ENCODE measurements around the gene PHLDA3.

Gene PHLDA3

DNA sequence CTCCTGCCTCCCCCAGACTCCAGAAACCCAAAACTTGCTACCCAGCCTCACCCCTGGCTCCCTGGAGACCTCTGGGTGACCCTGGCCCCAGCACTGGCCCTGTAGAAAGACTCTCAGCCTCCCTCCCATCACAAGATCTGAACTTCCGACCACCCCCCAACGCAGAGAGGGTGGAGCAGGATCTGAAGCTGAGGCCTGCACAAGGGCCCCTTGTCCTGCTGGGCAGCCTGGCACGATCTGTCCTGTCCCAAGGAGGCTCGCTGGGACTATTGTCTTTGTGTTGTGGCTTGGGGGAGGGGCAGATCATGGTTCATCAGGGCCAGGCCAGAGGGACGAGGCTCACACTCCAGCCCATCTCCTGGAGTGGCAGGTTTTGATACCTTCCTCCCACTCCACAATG lies 20.0 kb downstream of the PHLDA3 start:
- Histone ChIP-seq H3K27ac (ENCODE audit: low read depth, low read length, poor library complexity, severe bottlenecking) (no peak overlapping the region), H2AFZ (ENCODE audit: low read length) (no peak overlapping the region), H3K27me3 (ENCODE audit: insufficient read depth, low read length) (no peaks in the 10 kb centered on the region), H3K36me3 (ENCODE audit: insufficient read depth, low read length) (no peaks in the 10 kb centered on the region), H3K79me2 (ENCODE audit: insufficient read depth, low read length) (no peaks in the 10 kb centered on the region), H3K9me3 (ENCODE audit: low read length) (no peaks in the 10 kb centered on the region), H3K4me1 (ENCODE audit: insufficient read depth, low read length, severe bottlenecking) (peaks cover 8% of the 10 kb centered on the region), H3K4me3 (ENCODE audit: low read depth, low read length, poor library complexity, severe bottlenecking) (no peak overlapping the region), H3K4me2 (ENCODE audit: low read length) (no peak overlapping the region), H3K9me2 (ENCODE audit: low read depth, low read length) (no peaks in the 10 kb centered on the region), H3F3A (ENCODE audit: insufficient read depth, low read length) (no peaks in the 10 kb centered on the region), H4K20me1 (ENCODE audit: insufficient read depth, low read length) (no peaks in the 10 kb centered on the region), H3K9ac (ENCODE audit: low read length) (no peak overlapping the region)
- TF ChIP-seq, protein P1, sequence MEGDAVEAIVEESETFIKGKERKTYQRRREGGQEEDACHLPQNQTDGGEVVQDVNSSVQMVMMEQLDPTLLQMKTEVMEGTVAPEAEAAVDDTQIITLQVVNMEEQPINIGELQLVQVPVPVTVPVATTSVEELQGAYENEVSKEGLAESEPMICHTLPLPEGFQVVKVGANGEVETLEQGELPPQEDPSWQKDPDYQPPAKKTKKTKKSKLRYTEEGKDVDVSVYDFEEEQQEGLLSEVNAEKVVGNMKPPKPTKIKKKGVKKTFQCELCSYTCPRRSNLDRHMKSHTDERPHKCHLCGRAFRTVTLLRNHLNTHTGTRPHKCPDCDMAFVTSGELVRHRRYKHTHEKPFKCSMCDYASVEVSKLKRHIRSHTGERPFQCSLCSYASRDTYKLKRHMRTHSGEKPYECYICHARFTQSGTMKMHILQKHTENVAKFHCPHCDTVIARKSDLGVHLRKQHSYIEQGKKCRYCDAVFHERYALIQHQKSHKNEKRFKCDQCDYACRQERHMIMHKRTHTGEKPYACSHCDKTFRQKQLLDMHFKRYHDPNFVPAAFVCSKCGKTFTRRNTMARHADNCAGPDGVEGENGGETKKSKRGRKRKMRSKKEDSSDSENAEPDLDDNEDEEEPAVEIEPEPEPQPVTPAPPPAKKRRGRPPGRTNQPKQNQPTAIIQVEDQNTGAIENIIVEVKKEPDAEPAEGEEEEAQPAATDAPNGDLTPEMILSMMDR (IDR thresholded peaks at IDR 0.05; ENCODE audit: low read length), result no peak
- TF ChIP-seq EZH2 (IDR thresholded peaks at IDR 0.05; ENCODE audit: borderline replicate concordance, low read length), result no peak

DNA sequence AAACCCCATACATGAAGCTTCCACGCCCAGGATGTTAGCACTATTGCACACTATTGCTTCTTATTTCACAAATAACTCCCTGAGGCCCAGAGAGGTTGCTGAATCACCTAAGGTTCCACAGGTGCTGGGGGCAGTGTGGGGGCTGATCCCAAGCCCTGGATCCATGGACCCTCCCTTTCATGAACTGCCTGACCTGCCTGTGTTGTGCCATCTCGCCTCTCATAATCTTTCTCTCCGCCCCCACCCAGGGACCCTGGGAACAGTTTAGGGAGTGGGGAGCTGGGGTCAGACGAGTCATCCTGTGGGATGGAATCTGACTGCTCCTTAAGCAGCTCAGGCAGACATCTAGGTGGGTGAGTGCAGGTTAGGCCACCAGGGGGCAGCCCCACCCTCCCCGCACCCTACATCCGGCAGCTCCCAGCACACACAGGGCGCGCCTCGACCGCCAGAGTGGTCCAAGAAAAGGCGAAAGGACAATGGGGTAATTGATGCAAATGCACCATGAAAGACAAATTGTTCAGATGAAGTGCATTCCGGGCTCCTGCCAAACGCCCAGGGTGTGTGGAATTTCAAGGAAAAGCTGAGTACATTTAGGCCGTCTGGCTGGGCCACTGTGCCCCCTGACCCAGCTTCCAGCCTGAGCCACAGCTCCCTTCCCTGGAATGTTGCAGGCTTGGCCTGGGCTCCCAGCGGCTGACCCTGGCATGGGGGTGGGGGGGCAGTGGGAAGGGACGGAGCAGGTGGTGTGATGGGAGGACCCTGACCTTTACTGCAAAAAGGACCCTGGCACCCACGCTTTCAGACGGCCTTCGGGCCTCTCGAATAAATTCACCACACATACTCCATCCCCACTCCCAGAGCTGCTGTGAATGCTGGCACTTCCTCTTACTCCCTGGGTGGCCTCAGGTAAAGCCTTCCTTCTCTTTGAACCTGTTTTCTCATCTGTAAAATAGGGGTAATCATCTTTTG lies 20.8 kb downstream of the PHLDA3 start:
- H3K4me3 ChIP-seq (ENCODE audit: low read depth, low read length, poor library complexity, severe bottlenecking), result no peak overlapping the region
- TF ChIP-seq, protein P1 (IDR thresholded peaks at IDR 0.05; ENCODE audit: low read length), result peak; percentile 82
- TF ChIP-seq EZH2 (IDR thresholded peaks at IDR 0.05; ENCODE audit: borderline replicate concordance, low read length), result no peak
- H3K36me3 ChIP-seq (ENCODE audit: insufficient read depth, low read length), result no peaks in the 10 kb centered on the region
- no peak overlapping the region for H2AFZ ChIP-seq (ENCODE audit: low read length)
- H3K9me2 ChIP-seq (ENCODE audit: low read depth, low read length), result no peaks in the 10 kb centered on the region
- no peaks in the 10 kb centered on the region for H3K79me2 ChIP-seq (ENCODE audit: insufficient read depth, low read length)
- no peak overlapping the region for H3K27ac ChIP-seq (ENCODE audit: low read depth, low read length, poor library complexity, severe bottlenecking)
- H3K9me3 ChIP-seq (ENCODE audit: low read length), result no peaks in the 10 kb centered on the region
- H4K20me1 ChIP-seq (ENCODE audit: insufficient read depth, low read length), result no peaks in the 10 kb centered on the region
- no peaks in the 10 kb centered on the region for H3K27me3 ChIP-seq (ENCODE audit: insufficient read depth, low read length)
- H3K4me2 ChIP-seq (ENCODE audit: low read length), result no peak overlapping the region; the same call in 1 of the 2 replicates
- H3F3A ChIP-seq (ENCODE audit: insufficient read depth, low read length), result no peaks in the 10 kb centered on the region
- peaks cover 8% of the 10 kb centered on the region for H3K4me1 ChIP-seq (ENCODE audit: insufficient read depth, low read length, severe bottlenecking)
- H3K9ac ChIP-seq (ENCODE audit: low read length), result no peak overlapping the region

DNA sequence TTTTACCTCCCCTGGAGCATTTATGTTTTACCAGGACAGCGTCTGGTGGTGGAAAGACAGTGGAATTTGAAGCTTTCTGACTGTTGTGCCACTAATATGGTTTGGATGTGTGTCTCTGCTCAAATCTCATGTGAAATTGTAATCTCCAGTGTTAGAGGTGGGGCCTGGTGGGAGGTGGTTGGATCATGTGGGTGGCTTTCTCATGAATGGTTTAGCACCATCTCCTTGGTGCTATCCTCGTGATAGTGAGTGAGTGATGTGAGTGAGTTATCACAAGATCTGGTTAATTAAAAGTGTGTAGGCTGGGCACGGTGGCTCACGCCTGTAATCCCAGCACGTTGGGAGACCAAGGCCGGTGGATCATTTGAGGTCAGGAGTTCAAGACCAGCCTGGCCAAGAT lies 23.7 kb downstream of the PHLDA3 start:
- H3K27me3 ChIP-seq (ENCODE audit: insufficient read depth, low read length), result no peaks in the 10 kb centered on the region
- no peak overlapping the region for H3K4me2 ChIP-seq (ENCODE audit: low read length)
- H3K27ac ChIP-seq (ENCODE audit: low read depth, low read length, poor library complexity, severe bottlenecking), result no peak overlapping the region
- TF ChIP-seq, protein P1 (IDR thresholded peaks at IDR 0.05; ENCODE audit: low read length), result no peak
- no peak for TF ChIP-seq EZH2 (IDR thresholded peaks at IDR 0.05; ENCODE audit: borderline replicate concordance, low read length)
- peaks cover 8% of the 10 kb centered on the region for H3K4me1 ChIP-seq (ENCODE audit: insufficient read depth, low read length, severe bottlenecking)
- H3K36me3 ChIP-seq (ENCODE audit: insufficient read depth, low read length), result no peaks in the 10 kb centered on the region; the same call in 1 of the 2 replicates
- H3K4me3 ChIP-seq (ENCODE audit: low read depth, low read length, poor library complexity, severe bottlenecking), result no peak overlapping the region
- no peaks in the 10 kb centered on the region for H3K79me2 ChIP-seq (ENCODE audit: insufficient read depth, low read length)
- no peaks in the 10 kb centered on the region for H3F3A ChIP-seq (ENCODE audit: insufficient read depth, low read length)
- peaks cover 7% of the 10 kb centered on the region for H3K9me3 ChIP-seq (ENCODE audit: low read length)
- H3K9me2 ChIP-seq (ENCODE audit: low read depth, low read length), result no peaks in the 10 kb centered on the region
- no peak overlapping the region for H3K9ac ChIP-seq (ENCODE audit: low read length)
- no peak overlapping the region for H2AFZ ChIP-seq (ENCODE audit: low read length)
- H4K20me1 ChIP-seq (ENCODE audit: insufficient read depth, low read length), result no peaks in the 10 kb centered on the region
